Hindlimb muscle (tissue), 1 donor: ENCODE measurements around the gene CHCT1. TPM values are rescaled to one million over a fixed set of nuclear protein-coding genes. Genes with fewer than 3 reads are reported as not detected.
A peak's percentile ranks its signal among the peaks of the same experiment; 100 is the strongest.
"Not testable (repeated sequence)": the region's sequence is repeated elsewhere in the genome, so short reads cannot be mapped to it uniquely, and the experiment has no call there.

Experiments used
- DNase-seq: peaks from one replicate; pipeline ENCODE4 v3.0.0-alpha.2; 2013
- polyA plus RNA-seq: library from polyadenylated mRNA; unstranded; fragments of 120-200 nt; gene quantifications from one replicate; pipeline ENCODE4 v1.2.1, GENCODE V29; 2013; ENCODE audit not compliant: insufficient read length

CHCT1 gene
- polyA plus RNA-seq, 1 donor = not detected

- DNase-seq = no peak
Observed at GRCh38 chr17:60401819-60402218, 20.5 kb upstream of the CHCT1 start.

GRCh38 chr17:60403523-60403810 is 18.8 kb upstream of the CHCT1 start:
- no peak for DNase-seq

GRCh38 chr17:60403962-60404361 is 18.3 kb upstream of the CHCT1 start:
- no peak for DNase-seq

GRCh38 chr17:60406887-60407286 is 15.4 kb upstream of the CHCT1 start:
- no peak for DNase-seq

- DNase-seq = no peak
Observed at GRCh38 chr17:60410001-60410400, 12.3 kb upstream of the CHCT1 start.

- DNase-seq = no peak
Observed at GRCh38 chr17:60412701-60413100, 9.6 kb upstream of the CHCT1 start.

- DNase-seq = no peak
Observed at GRCh38 chr17:60415146-60415545, 7.1 kb upstream of the CHCT1 start.

GRCh38 chr17:60416368-60416925 is 5.8 kb upstream of the CHCT1 start:
- DNase-seq = no peak

- DNase-seq = not testable (repeated sequence)
Observed at GRCh38 chr17:60419003-60419402, 3.3 kb upstream of the CHCT1 start.

GRCh38 chr17:60419875-60420274 is 2.4 kb upstream of the CHCT1 start:
- DNase-seq = not testable (repeated sequence)

GRCh38 chr17:60421273-60422161 is 772 bp upstream of the CHCT1 start:
- peak; percentile 67 for DNase-seq

- no peak for DNase-seq
Observed at GRCh38 chr17:60423865-60424264, 1.6 kb downstream of the CHCT1 start.

GRCh38 chr17:60425626-60426025 is 3.3 kb downstream of the CHCT1 start:
- no peak for DNase-seq

- no peak for DNase-seq
Observed at GRCh38 chr17:60426596-60426995, 4.3 kb downstream of the CHCT1 start.

GRCh38 chr17:60428491-60428890 is 6.2 kb downstream of the CHCT1 start:
- not testable (repeated sequence) for DNase-seq

- DNase-seq = not testable (repeated sequence)
Observed at GRCh38 chr17:60430561-60430960, 8.3 kb downstream of the CHCT1 start.

GRCh38 chr17:60433021-60433997 is 11.0 kb downstream of the CHCT1 start:
- DNase-seq = not testable (repeated sequence)

- peak; percentile 88 for DNase-seq
Observed at GRCh38 chr17:60435244-60436167, 13.2 kb downstream of the CHCT1 start.

GRCh38 chr17:60436676-60437075 is 14.4 kb downstream of the CHCT1 start:
- DNase-seq = no peak

GRCh38 chr17:60439501-60439900 is 17.2 kb downstream of the CHCT1 start:
- DNase-seq = no peak

GRCh38 chr17:60442271-60443173 is 20.2 kb downstream of the CHCT1 start:
- no peak for DNase-seq
